Psoas muscle (tissue), 8 donors: ENCODE results near the gene LMBRD2. TPM values are rescaled to one million over a fixed set of nuclear protein-coding genes. Genes with fewer than 3 reads are reported as not detected.
"Not testable (repeated sequence)": the region's sequence is repeated elsewhere in the genome, so short reads cannot be mapped to it uniquely, and the experiment has no call there.

ENCODE experiments used
- ATAC-seq, 4 donors: fragments of 200-7000 bp; cut with Tn5 transposase; one replicate each; pipeline ENCODE4 v1.9.1; 2020; ENCODE audit warnings: moderate library complexity in 3 of 4, mild to moderate bottlenecking in 2 of 4
- DNase-seq, 2 donors: peaks; one replicate each; pipeline ENCODE4 v3.0.0-alpha.2; 2020
- H3K27ac ChIP-seq: fragments of 200-600 bp; one replicate; pipeline ENCODE4 v1.8.0; 2022
- H3K27me3 ChIP-seq, 3 donors: fragments of 200-600 bp in 1 of 3; one replicate each; pipeline versions ENCODE4 v1.6.1 to v1.8.0; 2013 to 2022; ENCODE audit warnings: low read length in 2 of 3, mild to moderate bottlenecking in 2 of 3, moderate library complexity in 1 of 3; ENCODE audit not compliant: insufficient read depth in 3 of 3
- H3K36me3 ChIP-seq, 2 donors: fragments of 200-600 bp in 1 of 2; one replicate each; pipeline versions ENCODE4 v1.6.1 to v1.8.0; 2013 to 2022; ENCODE audit warnings: low read depth in 1 of 2, mild to moderate bottlenecking in 1 of 2, moderate library complexity in 1 of 2; ENCODE audit not compliant: insufficient read depth in 1 of 2
- H3K4me1 ChIP-seq: fragments of 200-600 bp; one replicate; pipeline ENCODE4 v1.8.0; 2022
- H3K4me3 ChIP-seq: fragments of 200-600 bp; one replicate; pipeline ENCODE4 v1.8.0; 2022; ENCODE audit warnings: mild to moderate bottlenecking
- H3K9me3 ChIP-seq: fragments of 200-600 bp; one replicate; pipeline ENCODE4 v1.8.0; 2022
- WGBS, 3 donors: extraction: QIAGEN DNeasy Blood & Tissue Kit; methylation state at CpG; one replicate each; pipeline versions ENCODE4 v1.1.6 to v1.1.7; 2013; 5-methylcytosine and 5-hydroxymethylcytosine counted together
- intact Hi-C, 2 donors: fragments of 100-400 bp; cut with DNase I; formaldehyde crosslinking; loops; one replicate each; pipeline versions ENCODE4 v1.11.0 to v1.14.2; 2022
- polyA plus RNA-seq, 3 donors: library from polyadenylated mRNA; stranded (reverse); fragments of 200-250 nt; gene quantifications; one replicate each; pipeline ENCODE4 v1.2.3, GENCODE V29; 2013
- total RNA-seq, 4 donors: library from RNA; stranded (reverse); fragmentation: NEBNext Ultra II Directional in 2 of 4; extraction: Animal tissue kit (Norgen Biotek cat#: 25700) in 2 of 4; gene quantifications; one replicate each; pipeline versions ENCODE4 v1.2.1 to v1.2.4, GENCODE V29; 2021 to 2023
- TF ChIP-seq, protein P1 (sequence below): fragments of 200-600 bp; IDR thresholded peaks from one replicate; pipeline ENCODE4 v1.8.0; 2022; ENCODE audit warnings: antibody characterized with exemption
- donor health status: healthy with polysubstance abuse.
- donor health status: DM: no; HTN: no; CAD: no; lungs with moderate emphysema.
- donor health status: Bipolar disorder and iron deficiency.
- donor health status: healthy.
- donor health status: DM: yes; HTN: yes; CAD: no.
- donor health status: DM: no; HTN: no; CAD: no.
- donor health status: DM: no; HTN: no; CAD: no.
- donor health status: DM: yes; HTN: yes; CAD: no.

Gene LMBRD2
- total and polyA plus RNA-seq, 7 donors, result 3.0 to 22.8 (median 17.4) TPM

- Histone ChIP-seq H3K27ac (no peak overlapping the region), H3K9me3 (no peaks in the 10 kb centered on the region), H3K4me3 (no peak overlapping the region), H3K4me1 (no peaks in the 10 kb centered on the region), H3K36me3 (peaks cover 0 to 63% of the 10 kb centered on the region in 2 donors), H3K27me3 (no peaks in the 10 kb centered on the region)
- ATAC-seq (no peak), DNase-seq (no peak)
- TF ChIP-seq, protein P1, sequence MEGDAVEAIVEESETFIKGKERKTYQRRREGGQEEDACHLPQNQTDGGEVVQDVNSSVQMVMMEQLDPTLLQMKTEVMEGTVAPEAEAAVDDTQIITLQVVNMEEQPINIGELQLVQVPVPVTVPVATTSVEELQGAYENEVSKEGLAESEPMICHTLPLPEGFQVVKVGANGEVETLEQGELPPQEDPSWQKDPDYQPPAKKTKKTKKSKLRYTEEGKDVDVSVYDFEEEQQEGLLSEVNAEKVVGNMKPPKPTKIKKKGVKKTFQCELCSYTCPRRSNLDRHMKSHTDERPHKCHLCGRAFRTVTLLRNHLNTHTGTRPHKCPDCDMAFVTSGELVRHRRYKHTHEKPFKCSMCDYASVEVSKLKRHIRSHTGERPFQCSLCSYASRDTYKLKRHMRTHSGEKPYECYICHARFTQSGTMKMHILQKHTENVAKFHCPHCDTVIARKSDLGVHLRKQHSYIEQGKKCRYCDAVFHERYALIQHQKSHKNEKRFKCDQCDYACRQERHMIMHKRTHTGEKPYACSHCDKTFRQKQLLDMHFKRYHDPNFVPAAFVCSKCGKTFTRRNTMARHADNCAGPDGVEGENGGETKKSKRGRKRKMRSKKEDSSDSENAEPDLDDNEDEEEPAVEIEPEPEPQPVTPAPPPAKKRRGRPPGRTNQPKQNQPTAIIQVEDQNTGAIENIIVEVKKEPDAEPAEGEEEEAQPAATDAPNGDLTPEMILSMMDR, result no peak
- WGBS, 3 donors, result 95 to 97% (median 95%) methylated on average over 5 of the region's 5 CpGs
- intact Hi-C loops, result no loop called here
Measured at GRCh38 chr5:36193746-36194145, 42.1 kb upstream of the LMBRD2 start.

GRCh38 chr5:36184408-36184807 lies 32.7 kb upstream of the LMBRD2 start:
- ATAC-seq, H3K4me1 ChIP-seq, H3K4me3 ChIP-seq, DNase-seq, H3K27ac ChIP-seq, intact Hi-C loops, H3K27me3 ChIP-seq, H3K9me3 ChIP-seq: not testable (repeated sequence)
- peaks cover 0 to 39% of the 10 kb centered on the region in 2 donors for H3K36me3 ChIP-seq
- 93 to 95% (median 94%) methylated on average over 3 to 4 of the region's 4 CpGs for WGBS, 3 donors

GRCh38 chr5:36181774-36182173 lies 30.1 kb upstream of the LMBRD2 start:
- no peaks in the 10 kb centered on the region for H3K27me3 ChIP-seq
- H3K4me1 ChIP-seq, result no peaks in the 10 kb centered on the region
- 46 to 60% (median 55%) methylated on average over 2 of the region's 2 CpGs for WGBS, 3 donors
- DNase-seq (no peak), ATAC-seq (no peak)
- H3K4me3 ChIP-seq, result no peak overlapping the region
- H3K27ac ChIP-seq, result no peak overlapping the region
- intact Hi-C loops, result no loop called here
- no peaks in the 10 kb centered on the region for H3K9me3 ChIP-seq
- H3K36me3 ChIP-seq, result peaks cover 3 to 65% of the 10 kb centered on the region in 2 donors
- TF ChIP-seq, protein P1, result no peak

DNA sequence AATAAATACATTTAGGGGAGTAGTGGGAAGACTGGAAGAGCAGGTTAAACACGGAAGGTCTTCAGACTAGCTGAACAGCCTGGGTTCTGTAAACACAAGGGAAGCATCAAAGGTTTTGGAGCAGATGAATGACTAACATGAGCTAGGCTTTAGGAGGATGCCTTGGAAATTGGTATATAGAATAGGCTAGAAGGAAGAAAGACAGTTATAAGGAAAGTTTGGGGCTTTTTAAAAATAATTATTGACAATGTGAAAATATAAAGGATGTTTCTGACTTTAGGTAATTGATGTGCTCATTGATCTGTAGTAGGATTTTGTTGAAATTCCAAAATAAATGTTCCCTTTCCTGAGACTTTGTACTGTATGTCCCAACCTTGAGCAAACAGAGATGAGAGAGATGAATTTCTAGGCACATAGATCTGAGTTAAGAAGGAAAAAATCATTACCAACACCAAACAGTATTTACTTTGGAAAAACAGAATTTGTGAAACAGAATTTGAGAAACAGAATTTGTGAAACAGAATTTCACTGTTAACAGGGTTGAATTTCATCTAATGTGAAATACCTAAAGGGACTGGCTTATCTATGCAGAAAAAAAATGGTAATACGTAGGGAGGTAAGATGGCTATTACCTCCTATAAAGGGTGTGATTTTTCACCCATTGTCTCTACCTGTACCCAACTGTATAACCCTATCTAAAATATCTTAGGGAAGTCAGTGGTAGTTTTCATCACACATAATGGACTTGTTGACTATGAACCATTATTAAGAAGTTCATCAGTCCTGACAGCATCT lies 29.1 kb upstream of the LMBRD2 start:
- TF ChIP-seq, protein P1, result no peak
- Histone ChIP-seq H3K4me1 (no peaks in the 10 kb centered on the region), H3K36me3 (peaks cover 3 to 67% of the 10 kb centered on the region in 2 donors), H3K27me3 (no peaks in the 10 kb centered on the region), H3K9me3 (no peaks in the 10 kb centered on the region), H3K27ac (no peak overlapping the region), H3K4me3 (no peak overlapping the region)
- intact Hi-C loops, result no loop called here
- DNase-seq (no peak), ATAC-seq (no peak)
- 94 to 97% (median 96%) methylated on average over 2 of the region's 2 CpGs for WGBS, 3 donors

GRCh38 chr5:36179950-36180349 lies 28.3 kb upstream of the LMBRD2 start:
- TF ChIP-seq, protein P1, result no peak
- DNase-seq (no peak), ATAC-seq (no peak)
- no peak overlapping the region for H3K4me3 ChIP-seq
- 84 to 89% (median 86%) methylated on average over 4 of the region's 4 CpGs for WGBS, 3 donors
- intact Hi-C loops, result loop anchor here in 1 of 2 donors (5.0 to 10.0 kb wide), 2 partner anchors 45 to 127 kb away; no protein-coding TSS in a partner anchor
- H3K27me3 ChIP-seq, result no peaks in the 10 kb centered on the region
- peaks cover 5 to 73% of the 10 kb centered on the region in 2 donors for H3K36me3 ChIP-seq
- H3K27ac ChIP-seq, result no peak overlapping the region
- H3K9me3 ChIP-seq, result no peaks in the 10 kb centered on the region
- H3K4me1 ChIP-seq, result no peaks in the 10 kb centered on the region
